H9 (cell line): Measurements from ENCODE around the gene VAV2. TPM values are rescaled to one million over a fixed set of nuclear protein-coding genes. Genes with fewer than 3 reads are reported as not detected.

ENCODE experiments used
- DNase-seq: peaks from one replicate; pipeline ENCODE4 v3.0.0-alpha.2; 2017
- H2AFZ ChIP-seq: one replicate; pipeline ENCODE4 v1.6.1; 2013; ENCODE audit warnings: mild to moderate bottlenecking, low read length, control low read depth, moderate library complexity
- H2AK5ac ChIP-seq: 2 replicates; pipeline ENCODE4 v1.6.1; 2013; ENCODE audit warnings: low read length, control low read depth, mixed read lengths; ENCODE audit not compliant: insufficient read length
- H2BK120ac ChIP-seq: one replicate; pipeline ENCODE4 v1.6.1; 2013; ENCODE audit warnings: low read depth, mild to moderate bottlenecking, low read length, control low read depth, inconsistent platforms; ENCODE audit not compliant: poor library complexity, severe bottlenecking
- H2BK12ac ChIP-seq: 2 replicates; pipeline ENCODE4 v1.6.1; 2013; ENCODE audit warnings: low read length, control low read depth, mixed read lengths, low read depth; ENCODE audit not compliant: insufficient read length
- H2BK15ac ChIP-seq: 2 replicates; pipeline ENCODE4 v1.6.1; 2013; ENCODE audit warnings: low read depth, low read length, control low read depth
- H2BK20ac ChIP-seq: one replicate; pipeline ENCODE4 v1.6.1; 2013; ENCODE audit warnings: low read depth, mild to moderate bottlenecking, low read length, control low read depth, inconsistent platforms; ENCODE audit not compliant: poor library complexity, severe bottlenecking
- H2BK5ac ChIP-seq: 2 replicates; pipeline ENCODE4 v1.6.1; 2013; ENCODE audit warnings: low read length, control low read depth, mixed read lengths; ENCODE audit not compliant: insufficient read length
- H3K14ac ChIP-seq: 2 replicates; pipeline ENCODE4 v1.6.1; 2013; ENCODE audit warnings: low read length, control low read depth; ENCODE audit not compliant: insufficient read depth
- H3K18ac ChIP-seq: 2 replicates; pipeline ENCODE4 v1.6.1; 2013; ENCODE audit warnings: low read depth, mild to moderate bottlenecking, mixed read lengths, low read length, control low read depth; ENCODE audit not compliant: insufficient read length
- H3K23ac ChIP-seq: 2 replicates; pipeline ENCODE4 v1.6.1; 2013; ENCODE audit warnings: low read length, control low read depth, mixed read lengths, low read depth; ENCODE audit not compliant: insufficient read length
- H3K23me2 ChIP-seq: 2 replicates; pipeline ENCODE4 v1.6.1; 2013; ENCODE audit warnings: low read depth, mild to moderate bottlenecking, mixed read lengths, low read length, control low read depth; ENCODE audit not compliant: insufficient read length, poor library complexity, severe bottlenecking
- H3K27ac ChIP-seq: 2 replicates; pipeline ENCODE4 v1.5.1; 2013; ENCODE audit warnings: low read length, control low read depth, mixed read lengths, low read depth; ENCODE audit not compliant: insufficient read length
- H3K27me3 ChIP-seq: 2 replicates; pipeline ENCODE4 v1.6.1; 2013; ENCODE audit warnings: low read length, control low read depth, inconsistent platforms; ENCODE audit not compliant: insufficient read depth
- H3K4ac ChIP-seq: 2 replicates; pipeline ENCODE4 v1.6.1; 2013; ENCODE audit warnings: low read depth, mild to moderate bottlenecking, control low read depth, inconsistent platforms, low read length, moderate library complexity
- H3K4me1 ChIP-seq: 2 replicates; pipeline ENCODE4 v1.6.1; 2013; ENCODE audit warnings: low read length, control low read depth, inconsistent platforms; ENCODE audit not compliant: insufficient read depth
- H3K4me2 ChIP-seq: 2 replicates; pipeline ENCODE4 v1.6.1; 2013; ENCODE audit warnings: low read length, control low read depth, mixed read lengths; ENCODE audit not compliant: insufficient read length, insufficient read depth
- H3K56ac ChIP-seq: 2 replicates; pipeline ENCODE4 v1.6.1; 2013; ENCODE audit warnings: low read depth, mild to moderate bottlenecking, mixed read lengths, low read length, control low read depth; ENCODE audit not compliant: insufficient read length
- H3K79me1 ChIP-seq: 2 replicates; pipeline ENCODE4 v1.6.1; 2013; ENCODE audit warnings: low read depth, mild to moderate bottlenecking, moderate library complexity, low read length, control low read depth, inconsistent platforms; ENCODE audit not compliant: insufficient read depth, poor library complexity, severe bottlenecking
- H3K79me2 ChIP-seq: 2 replicates; pipeline ENCODE4 v1.6.1; 2013; ENCODE audit warnings: low read length, control low read depth, inconsistent platforms; ENCODE audit not compliant: insufficient read depth
- H3K9ac ChIP-seq: 2 replicates; pipeline ENCODE4 v1.6.1; 2013; ENCODE audit warnings: low read length, control low read depth, mixed read lengths; ENCODE audit not compliant: insufficient read length; ENCODE audit errors: extremely low read depth
- H3K9me3 ChIP-seq: one replicate; pipeline ENCODE4 v1.6.1; 2013; ENCODE audit warnings: low read depth, low read length, inconsistent platforms; ENCODE audit not compliant: control insufficient read depth
- H3T11ph ChIP-seq: one replicate; pipeline ENCODE4 v1.6.1; 2013; ENCODE audit warnings: mild to moderate bottlenecking, low read length, control low read depth, inconsistent platforms
- H4K20me1 ChIP-seq: one replicate; pipeline ENCODE4 v1.6.1; 2013; ENCODE audit not compliant: control insufficient read depth, insufficient read length, insufficient read depth
- H4K5ac ChIP-seq: 2 replicates; pipeline ENCODE4 v1.6.1; 2013; ENCODE audit warnings: low read depth, mild to moderate bottlenecking, mixed read lengths, low read length, control low read depth; ENCODE audit not compliant: insufficient read length
- H4K8ac ChIP-seq: replicated peaks from 2 replicates; pipeline ENCODE4 v1.6.1; 2013; ENCODE audit warnings: low read length, control low read depth, mixed read lengths, low read depth; ENCODE audit not compliant: insufficient read length
- H4K91ac ChIP-seq: 2 replicates; pipeline ENCODE4 v1.6.1; 2013; ENCODE audit warnings: low read depth, mild to moderate bottlenecking, moderate library complexity, mixed read lengths, low read length, control low read depth; ENCODE audit not compliant: insufficient read length
- H3K27ac Mint-ChIP-seq, 3 experiments: 2 replicates in 2 of 3; 3 replicates in 1 of 3; pipeline ENCODE4 v1.8.0; 2020 to 2021; ENCODE audit warnings: mixed read lengths in 3 of 3, mild to moderate bottlenecking in 1 of 3, moderate library complexity in 1 of 3
- H3K27me3 Mint-ChIP-seq: 2 replicates; pipeline ENCODE4 v1.8.0; 2021; ENCODE audit warnings: low read depth, mild to moderate bottlenecking, moderate library complexity, mixed read lengths
- H3K36me3 Mint-ChIP-seq, 3 experiments: 2 replicates in 2 of 3; 3 replicates in 1 of 3; pipeline ENCODE4 v1.8.0; 2020 to 2021; ENCODE audit warnings: low read depth in 3 of 3, mixed read lengths in 3 of 3; ENCODE audit not compliant: insufficient read depth in 1 of 3
- H3K4me1 Mint-ChIP-seq, 2 experiments: 2 replicates each; pipeline ENCODE4 v1.8.0; 2020; ENCODE audit warnings: mixed read lengths in 2 of 2
- H3K4me3 Mint-ChIP-seq, 2 experiments: 2 replicates in 1 of 2; 3 replicates in 1 of 2; pipeline ENCODE4 v1.8.0; 2020 to 2021; ENCODE audit warnings: mild to moderate bottlenecking in 2 of 2, mixed read lengths in 2 of 2, moderate library complexity in 1 of 2
- H3K9me3 Mint-ChIP-seq, 2 experiments: 2 replicates in 1 of 2; 3 replicates in 1 of 2; pipeline ENCODE4 v1.8.0; 2020; ENCODE audit warnings: mild to moderate bottlenecking in 2 of 2, mixed read lengths in 2 of 2, moderate library complexity in 1 of 2
- WGBS: extraction: QIAGEN DNeasy Blood & Tissue Kit; methylation state at CpG from one replicate; pipeline ENCODE4 v1.1.7; 2013; ENCODE audit warnings: missing lambda C conversion rate, low lambda C conversion rate, mixed read lengths; ENCODE audit not compliant: insufficient read length; ENCODE audit errors: extremely low coverage; 5-methylcytosine and 5-hydroxymethylcytosine counted together
- total RNA-seq: library from RNA; stranded (reverse); gene quantifications from 2 replicates; pipeline ENCODE4 v1.2.1, GENCODE V29; 2021
- TF ChIP-seq, protein P1 (sequence below): fragments of 200-600 bp; sonication (generic); conservative IDR thresholded peaks from 3 replicates; pipeline ENCODE4 v1.8.0; 2021; ENCODE audit warnings: antibody characterized with exemption, mild to moderate bottlenecking

The VAV2 gene
- total RNA-seq, 1 experiment from 2014 or later: 58.7 TPM

DNA sequence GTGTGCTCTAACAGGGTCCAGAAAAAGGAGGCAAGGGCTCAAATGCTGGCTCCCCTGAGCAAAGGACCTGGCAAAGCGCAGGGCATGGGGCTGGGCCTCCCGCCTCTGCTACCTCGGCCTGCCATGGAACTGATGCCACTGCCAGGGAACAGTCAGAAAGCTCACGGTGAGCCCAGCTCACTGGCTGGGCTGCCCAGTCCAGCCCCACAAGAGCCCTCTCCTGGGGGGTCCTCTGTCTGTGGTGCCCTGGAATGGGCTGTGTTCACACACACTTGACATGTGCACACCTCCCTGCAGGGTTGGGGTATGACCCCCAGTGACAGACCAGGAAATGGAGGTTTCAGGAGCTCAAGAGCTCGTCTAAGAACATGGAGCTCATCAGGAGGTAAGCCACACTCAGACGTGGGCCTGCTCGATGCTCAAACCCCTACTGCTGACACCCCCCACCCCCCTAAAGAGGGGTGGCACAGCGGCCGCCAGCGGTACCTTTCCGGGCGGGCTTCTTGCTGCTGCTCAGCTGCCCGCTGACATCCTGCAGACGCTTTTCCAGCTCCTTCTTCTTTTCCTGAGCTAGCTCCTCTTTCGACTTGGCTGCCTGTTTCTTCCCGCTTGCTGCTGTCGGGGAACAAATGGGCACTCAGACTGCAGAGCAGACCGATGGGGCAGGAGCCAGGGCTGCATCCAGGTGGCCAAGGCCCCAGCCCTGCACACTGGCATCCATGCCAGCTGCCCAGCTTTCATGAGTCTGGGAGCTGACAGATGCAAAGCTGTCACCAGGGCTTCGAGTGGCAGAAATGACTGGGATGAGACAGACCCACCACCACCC, 42.3 kb upstream of the VAV2 start:
- Histone ChIP-seq H3K9ac (no peak overlapping the region), H4K91ac (no peak overlapping the region), H3K23ac (no peak overlapping the region), H4K20me1 (no peaks in the 10 kb centered on the region), H3T11ph (no peak overlapping the region), H2BK15ac (no peak overlapping the region), H2BK20ac (no peak overlapping the region), H2BK120ac (no peak overlapping the region), H3K9me3 (no peaks in the 10 kb centered on the region), H3K4me2 (no peak overlapping the region), H2AK5ac (no peak overlapping the region), H3K79me1 (no peaks in the 10 kb centered on the region), H3K79me2 (no peaks in the 10 kb centered on the region), H4K5ac (no peak overlapping the region), H3K18ac (no peak overlapping the region), H3K23me2 (no peaks in the 10 kb centered on the region), H4K8ac (no peak overlapping the region), H2BK12ac (no peak overlapping the region), H3K4me1 (no peaks in the 10 kb centered on the region), H3K56ac (no peak overlapping the region), H3K27ac (no peak overlapping the region), H3K4ac (no peak overlapping the region), H3K14ac (no peak overlapping the region), H2AFZ (no peak overlapping the region), H3K27me3 (no peaks in the 10 kb centered on the region), H2BK5ac (no peak overlapping the region)
- no CpG with 5 or more reads among the region's 19 CpGs for WGBS
- Mint-ChIP-seq H3K9me3 (no peaks in the 10 kb centered on the region), H3K36me3 (peaks cover 27 to 69% (median 69%) of the 10 kb centered on the region in 3 experiments; a peak in 6 of 7 replicates), H3K4me1 (no peaks in the 10 kb centered on the region), H3K27me3 (no peaks in the 10 kb centered on the region; the same call in 1 of the 2 replicates), H3K4me3 (no peak overlapping the region), H3K27ac (no peak overlapping the region; a peak in 1 of 7 replicates)
- TF ChIP-seq, protein P1, sequence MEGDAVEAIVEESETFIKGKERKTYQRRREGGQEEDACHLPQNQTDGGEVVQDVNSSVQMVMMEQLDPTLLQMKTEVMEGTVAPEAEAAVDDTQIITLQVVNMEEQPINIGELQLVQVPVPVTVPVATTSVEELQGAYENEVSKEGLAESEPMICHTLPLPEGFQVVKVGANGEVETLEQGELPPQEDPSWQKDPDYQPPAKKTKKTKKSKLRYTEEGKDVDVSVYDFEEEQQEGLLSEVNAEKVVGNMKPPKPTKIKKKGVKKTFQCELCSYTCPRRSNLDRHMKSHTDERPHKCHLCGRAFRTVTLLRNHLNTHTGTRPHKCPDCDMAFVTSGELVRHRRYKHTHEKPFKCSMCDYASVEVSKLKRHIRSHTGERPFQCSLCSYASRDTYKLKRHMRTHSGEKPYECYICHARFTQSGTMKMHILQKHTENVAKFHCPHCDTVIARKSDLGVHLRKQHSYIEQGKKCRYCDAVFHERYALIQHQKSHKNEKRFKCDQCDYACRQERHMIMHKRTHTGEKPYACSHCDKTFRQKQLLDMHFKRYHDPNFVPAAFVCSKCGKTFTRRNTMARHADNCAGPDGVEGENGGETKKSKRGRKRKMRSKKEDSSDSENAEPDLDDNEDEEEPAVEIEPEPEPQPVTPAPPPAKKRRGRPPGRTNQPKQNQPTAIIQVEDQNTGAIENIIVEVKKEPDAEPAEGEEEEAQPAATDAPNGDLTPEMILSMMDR: no peak
- no peak for DNase-seq
